CD4-positive, CD25-positive, alpha-beta regulatory T cell (primary cell): ENCODE results near the gene FAXC. TPM values are rescaled to one million over a fixed set of nuclear protein-coding genes. Genes with fewer than 3 reads are reported as not detected.

Experiments used
- ATAC-seq, 2 donors: fragments of 150-1000 bp; cut with Tn5 transposase; one replicate each; pipeline ENCODE4 v1.10.0; 2021; ENCODE audit warnings: low read depth in 2 of 2, moderate number of reproducible peaks in 2 of 2, moderate library complexity in 1 of 2
- DNase-seq, 3 donors: peaks; one replicate each; pipeline versions ENCODE4 v3.0.0 to v3.0.0-alpha.2; 2012 to 2022; ENCODE audit warnings: mixed read lengths in 1 of 3
- H3K27ac ChIP-seq: one replicate; pipeline ENCODE4 v1.7.0; 2013; ENCODE audit warnings: mild to moderate bottlenecking, low read length; ENCODE audit not compliant: insufficient read depth, poor library complexity, severe bottlenecking
- H3K27me3 ChIP-seq: one replicate; pipeline ENCODE4 v1.7.0; 2013; ENCODE audit warnings: low read length; ENCODE audit not compliant: control insufficient read depth, insufficient read depth
- H3K36me3 ChIP-seq: one replicate; pipeline ENCODE4 v1.7.0; 2013; ENCODE audit warnings: mild to moderate bottlenecking, low read length, moderate library complexity; ENCODE audit not compliant: control insufficient read depth, insufficient read depth
- H3K4me1 ChIP-seq: 2 replicates; pipeline ENCODE4 v1.7.0; 2013; ENCODE audit warnings: mild to moderate bottlenecking, low read length; ENCODE audit not compliant: insufficient read depth, control insufficient read depth, poor library complexity, severe bottlenecking
- H3K4me3 ChIP-seq: one replicate; pipeline ENCODE4 v1.7.0; 2013; ENCODE audit warnings: low read depth, mild to moderate bottlenecking, low read length, moderate library complexity
- H3K9me3 ChIP-seq, 2 experiments: 1 replicate in 1 of 2; 2 replicates in 1 of 2; pipeline ENCODE4 v1.7.0; 2013; ENCODE audit warnings: low read length in 2 of 2, mild to moderate bottlenecking in 1 of 2, moderate library complexity in 1 of 2; ENCODE audit not compliant: control insufficient read depth in 2 of 2
- H3K27ac Mint-ChIP-seq, 3 donors: one replicate each; pipeline ENCODE4 v1.8.0; 2020 to 2022; ENCODE audit warnings: mild to moderate bottlenecking in 3 of 3, mixed read lengths in 3 of 3, moderate library complexity in 2 of 3
- H3K27me3 Mint-ChIP-seq: one replicate; pipeline ENCODE4 v1.8.0; 2022; ENCODE audit warnings: mild to moderate bottlenecking, mixed read lengths
- H3K36me3 Mint-ChIP-seq: one replicate; pipeline ENCODE4 v1.8.0; 2020; ENCODE audit warnings: mixed read lengths
- H3K4me1 Mint-ChIP-seq, 4 donors: one replicate each; pipeline ENCODE4 v1.8.0; 2020 to 2022; ENCODE audit warnings: mixed read lengths in 4 of 4, mild to moderate bottlenecking in 1 of 4
- H3K4me3 Mint-ChIP-seq, 4 donors: one replicate each; pipeline ENCODE4 v1.8.0; 2020 to 2022; ENCODE audit warnings: mild to moderate bottlenecking in 4 of 4, mixed read lengths in 4 of 4, moderate library complexity in 3 of 4
- H3K9me3 Mint-ChIP-seq, 7 donors: one replicate each; pipeline ENCODE4 v1.8.0; 2020 to 2022; ENCODE audit warnings: mixed read lengths in 7 of 7, mild to moderate bottlenecking in 3 of 7, moderate library complexity in 2 of 7
- polyA plus RNA-seq, 4 donors: library from polyadenylated mRNA; unstranded; fragments of 300-500 nt; fragmentation: Illumina TruSeq; gene quantifications; one replicate each; pipeline ENCODE4 v1.2.3, GENCODE V29; 2021
- total RNA-seq: library from RNA; stranded (reverse); gene quantifications from one replicate; pipeline ENCODE4 v1.2.3, GENCODE V29; 2022

Gene FAXC
- total and polyA plus RNA-seq, 5 donors from 2014 or later = not detected

- peaks cover 30% of the 10 kb centered on the region for H3K27me3 ChIP-seq
- no peak overlapping the region for H3K4me3 ChIP-seq
- peaks cover 0 to 3% (median 0%) of the 10 kb centered on the region in 4 donors for H3K4me1 Mint-ChIP-seq
- no peak overlapping the region for H3K27ac Mint-ChIP-seq
- no peaks in the 10 kb centered on the region for H3K9me3 ChIP-seq
- no peak overlapping the region for H3K4me3 Mint-ChIP-seq
- no peaks in the 10 kb centered on the region for H3K36me3 Mint-ChIP-seq
- DNase-seq (no peak), ATAC-seq (no peak)
- H3K36me3 ChIP-seq = no peaks in the 10 kb centered on the region
- peaks cover 70% of the 10 kb centered on the region for H3K27me3 Mint-ChIP-seq
- H3K27ac ChIP-seq = no peak overlapping the region
- H3K9me3 Mint-ChIP-seq = peaks cover 0 to 2% (median 0%) of the 10 kb centered on the region in 7 donors
- peaks cover 7% of the 10 kb centered on the region for H3K4me1 ChIP-seq
Observed at GRCh38 chr6:99350573-99350972, 1.1 kb upstream of the FAXC start.

DNA sequence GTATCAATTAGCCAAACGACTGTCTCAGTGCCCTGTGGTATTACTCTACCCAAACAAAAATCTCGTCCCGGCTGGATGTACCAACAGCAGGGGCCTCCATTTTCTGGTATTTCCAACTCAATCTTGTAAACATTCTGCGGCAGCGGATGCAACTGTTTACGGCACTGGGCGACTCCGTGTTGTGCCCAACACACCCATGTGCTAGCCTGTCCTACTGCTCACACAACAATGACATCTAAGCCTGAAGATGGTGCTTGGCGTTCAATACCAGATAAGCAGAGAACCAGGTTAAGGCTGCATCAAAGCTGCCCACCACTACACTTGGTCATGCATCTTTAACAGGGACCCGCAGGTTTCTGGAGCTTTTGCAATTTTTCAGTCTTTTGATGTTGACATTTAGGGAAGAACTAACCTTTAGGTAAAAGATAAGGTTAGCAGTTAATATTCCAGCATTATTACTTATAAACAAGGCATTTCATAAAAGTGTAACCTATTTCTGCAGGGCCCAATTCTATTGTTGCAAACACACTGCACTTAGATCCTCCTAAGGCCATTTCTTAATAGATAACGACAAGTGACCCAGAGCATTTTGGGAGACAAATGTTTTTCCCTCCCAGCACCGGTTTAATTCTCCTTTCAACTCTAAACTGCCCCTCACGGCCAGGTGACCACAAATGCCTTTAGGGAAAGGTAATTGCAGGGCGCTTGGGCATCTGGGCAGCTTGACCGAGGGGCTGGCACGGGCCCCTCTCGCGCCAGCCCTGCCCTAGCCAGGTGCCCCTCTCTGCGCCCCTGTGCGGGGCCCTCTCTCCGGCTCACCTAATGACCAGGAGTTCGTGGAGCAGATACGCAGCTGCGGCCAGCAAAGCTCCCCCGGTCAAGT lies 945 bp downstream of the FAXC start:
- Histone ChIP-seq H3K4me1 (peaks cover 7% of the 10 kb centered on the region), H3K27me3 (peaks cover 26% of the 10 kb centered on the region), H3K36me3 (no peaks in the 10 kb centered on the region), H3K9me3 (no peaks in the 10 kb centered on the region), H3K4me3 (no peak overlapping the region), H3K27ac (no peak overlapping the region)
- H3K36me3 Mint-ChIP-seq = no peaks in the 10 kb centered on the region
- peaks cover 68% of the 10 kb centered on the region for H3K27me3 Mint-ChIP-seq
- no peak for DNase-seq
- H3K9me3 Mint-ChIP-seq = peaks cover 0 to 1% (median 0%) of the 10 kb centered on the region in 7 donors
- ATAC-seq = no peak
- no peak overlapping the region for H3K27ac Mint-ChIP-seq
- no peak overlapping the region for H3K4me3 Mint-ChIP-seq
- peaks cover 0 to 3% (median 0%) of the 10 kb centered on the region in 4 donors for H3K4me1 Mint-ChIP-seq

GRCh38 chr6:99347804-99348203 lies 1.7 kb downstream of the FAXC start:
- H3K27me3 Mint-ChIP-seq = peaks cover 64% of the 10 kb centered on the region
- DNase-seq = no peak
- peaks cover 0 to 1% (median 0%) of the 10 kb centered on the region in 7 donors for H3K9me3 Mint-ChIP-seq
- Histone ChIP-seq H3K36me3 (no peaks in the 10 kb centered on the region), H3K4me3 (no peak overlapping the region), H3K4me1 (peaks cover 7% of the 10 kb centered on the region), H3K9me3 (no peaks in the 10 kb centered on the region), H3K27ac (no peak overlapping the region), H3K27me3 (peaks cover 26% of the 10 kb centered on the region)
- H3K4me1 Mint-ChIP-seq = peaks cover 0 to 3% (median 0%) of the 10 kb centered on the region in 4 donors
- no peaks in the 10 kb centered on the region for H3K36me3 Mint-ChIP-seq
- no peak for ATAC-seq
- no peak overlapping the region for H3K27ac Mint-ChIP-seq
- H3K4me3 Mint-ChIP-seq = no peak overlapping the region

DNA sequence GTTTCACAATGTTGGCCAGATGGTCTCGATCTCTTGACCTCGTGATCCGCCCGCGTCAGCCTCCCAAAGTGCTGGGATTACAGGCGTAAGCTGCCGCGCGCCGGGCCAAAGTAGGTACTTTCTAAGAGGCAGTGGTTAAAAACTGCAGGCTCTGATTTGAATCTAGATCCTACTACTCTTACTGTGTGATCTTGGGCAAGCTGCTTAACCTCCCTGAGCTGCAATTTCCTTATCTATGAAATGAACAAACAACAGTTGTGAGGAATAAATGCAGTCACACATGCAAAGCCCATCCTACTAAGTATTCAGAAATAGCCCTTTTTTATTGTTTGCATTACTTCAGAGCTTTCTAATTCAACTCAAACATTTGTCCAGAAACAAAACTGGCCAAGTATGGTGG lies 2.9 kb downstream of the FAXC start:
- peaks cover 0 to 3% (median 0%) of the 10 kb centered on the region in 4 donors for H3K4me1 Mint-ChIP-seq
- no peaks in the 10 kb centered on the region for H3K9me3 ChIP-seq
- no peak overlapping the region for H3K27ac ChIP-seq
- no peak overlapping the region for H3K4me3 Mint-ChIP-seq
- no peaks in the 10 kb centered on the region for H3K36me3 ChIP-seq
- H3K4me1 ChIP-seq = peaks cover 7% of the 10 kb centered on the region
- H3K27ac Mint-ChIP-seq = no peak overlapping the region
- no peak overlapping the region for H3K4me3 ChIP-seq
- peaks cover 0 to 1% (median 0%) of the 10 kb centered on the region in 7 donors for H3K9me3 Mint-ChIP-seq
- H3K36me3 Mint-ChIP-seq = no peaks in the 10 kb centered on the region
- H3K27me3 ChIP-seq = peaks cover 27% of the 10 kb centered on the region
- ATAC-seq (no peak), DNase-seq (no peak)
- peaks cover 63% of the 10 kb centered on the region for H3K27me3 Mint-ChIP-seq

DNA sequence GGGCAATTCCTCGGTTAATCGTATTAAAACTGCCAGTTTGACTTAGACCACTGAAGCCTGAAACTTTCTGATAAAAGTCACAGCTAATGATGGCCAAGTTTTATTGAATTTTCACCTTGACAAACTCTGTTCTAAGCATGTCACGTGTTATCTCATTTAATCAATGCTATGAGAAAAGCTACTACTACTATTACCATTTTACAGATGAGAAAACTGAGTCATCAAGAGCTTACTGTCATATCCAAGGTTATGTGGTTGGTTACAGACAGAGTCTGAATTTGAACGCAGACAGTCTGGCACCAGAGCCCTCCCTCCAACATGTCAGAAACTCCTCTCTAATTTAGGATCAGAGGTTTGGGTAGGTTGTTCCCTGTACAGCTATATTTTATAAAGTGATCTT lies 4.3 kb downstream of the FAXC start:
- Histone ChIP-seq H3K4me1 (peaks cover 7% of the 10 kb centered on the region), H3K4me3 (no peak overlapping the region), H3K9me3 (no peaks in the 10 kb centered on the region), H3K36me3 (no peaks in the 10 kb centered on the region), H3K27ac (no peak overlapping the region), H3K27me3 (peaks cover 17% of the 10 kb centered on the region)
- no peak overlapping the region for H3K27ac Mint-ChIP-seq
- no peak overlapping the region for H3K4me3 Mint-ChIP-seq
- DNase-seq (no peak), ATAC-seq (no peak)
- H3K27me3 Mint-ChIP-seq = peaks cover 54% of the 10 kb centered on the region
- H3K9me3 Mint-ChIP-seq = peaks cover 0 to 2% (median 0%) of the 10 kb centered on the region in 7 donors
- H3K4me1 Mint-ChIP-seq = peaks cover 0 to under 1% (median 0%) of the 10 kb centered on the region in 4 donors
- no peaks in the 10 kb centered on the region for H3K36me3 Mint-ChIP-seq

DNA sequence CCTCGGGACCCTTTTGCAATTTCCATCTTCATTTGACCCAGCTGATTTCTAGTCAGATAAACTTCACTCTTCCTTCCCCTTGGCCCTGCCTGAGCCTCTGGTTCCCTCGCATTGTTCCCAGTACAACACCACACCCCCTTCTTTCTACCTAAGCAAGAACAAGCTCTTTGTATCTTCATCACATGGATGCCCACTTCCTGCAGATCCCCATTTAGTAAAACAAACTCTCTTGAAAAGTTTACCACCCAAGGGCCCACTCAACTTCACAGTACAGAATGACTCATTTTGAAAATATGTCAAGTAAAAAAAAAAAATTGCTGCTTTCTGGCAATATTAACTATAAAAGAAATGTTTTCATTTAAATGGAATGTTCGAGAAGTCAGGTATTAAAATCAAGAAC lies 5.2 kb downstream of the FAXC start:
- Histone ChIP-seq H3K9me3 (no peaks in the 10 kb centered on the region), H3K4me3 (no peak overlapping the region), H3K27ac (no peak overlapping the region), H3K36me3 (no peaks in the 10 kb centered on the region), H3K27me3 (peaks cover 17% of the 10 kb centered on the region), H3K4me1 (no peaks in the 10 kb centered on the region)
- Mint-ChIP-seq H3K36me3 (no peaks in the 10 kb centered on the region), H3K27me3 (peaks cover 53% of the 10 kb centered on the region), H3K4me3 (no peak overlapping the region), H3K9me3 (peaks cover 0 to 2% (median 0%) of the 10 kb centered on the region in 7 donors), H3K4me1 (no peaks in the 10 kb centered on the region), H3K27ac (peak overlapping the region in 1 of 3 donors; percentile 5)
- ATAC-seq = no peak
- no peak for DNase-seq

DNA sequence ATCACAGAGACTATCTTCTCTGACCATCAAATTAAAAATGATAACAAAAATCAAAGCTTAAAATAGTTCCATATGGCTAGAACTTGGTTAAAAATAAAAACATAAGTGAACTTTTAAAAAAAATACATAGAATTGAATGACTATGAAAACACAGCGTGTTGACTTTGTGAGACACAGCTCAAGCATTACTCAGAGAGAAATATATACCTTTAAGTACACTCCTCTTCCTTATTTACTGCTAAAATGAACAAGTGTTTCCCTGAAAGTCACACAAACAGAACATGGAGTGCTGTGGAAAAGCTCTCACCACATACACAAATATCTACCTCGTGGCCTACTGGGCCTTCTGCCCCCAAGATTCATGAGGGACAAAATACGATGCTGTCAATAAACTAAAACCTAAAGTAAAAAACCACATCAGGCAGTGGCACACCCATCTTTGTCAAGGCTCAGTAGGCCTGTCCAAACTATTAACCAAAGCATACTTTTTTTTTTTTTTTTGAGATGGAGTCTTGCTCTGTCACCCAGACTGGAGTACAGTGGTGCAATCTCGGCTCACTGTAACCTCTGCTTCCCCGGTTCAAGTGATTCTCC lies 7.5 kb downstream of the FAXC start:
- H3K27ac ChIP-seq = no peak overlapping the region
- no peaks in the 10 kb centered on the region for H3K4me1 Mint-ChIP-seq
- H3K4me1 ChIP-seq = no peaks in the 10 kb centered on the region
- H3K9me3 ChIP-seq = no peaks in the 10 kb centered on the region
- peaks cover 38% of the 10 kb centered on the region for H3K27me3 Mint-ChIP-seq
- H3K36me3 Mint-ChIP-seq = no peaks in the 10 kb centered on the region
- no peak for DNase-seq
- no peak overlapping the region for H3K4me3 ChIP-seq
- H3K9me3 Mint-ChIP-seq = peaks cover 0 to 2% (median 0%) of the 10 kb centered on the region in 7 donors
- H3K36me3 ChIP-seq = no peaks in the 10 kb centered on the region
- H3K4me3 Mint-ChIP-seq = no peak overlapping the region
- ATAC-seq = no peak
- no peak overlapping the region for H3K27ac Mint-ChIP-seq
- H3K27me3 ChIP-seq = peaks cover 9% of the 10 kb centered on the region
